ENCODE data around the gene CREB3. TPM values are rescaled to one million over a fixed set of nuclear protein-coding genes. Genes with fewer than 3 reads are reported as not detected.

CREB3 gene
- polyA plus RNA-seq, 3 donors = 17.4 to 38.7 (median 32.2) TPM

- Histone ChIP-seq H3K4me1 (ENCODE audit: control insufficient read depth in 1 of 2, insufficient read depth in 2 of 2, low read length in 2 of 2) (no peaks in the 10 kb centered on the region), H4K20me1 (ENCODE audit: insufficient read depth, low read length) (peaks cover 100% of the 10 kb centered on the region), H3K27ac (ENCODE audit: low read depth in 1 of 2, low read length in 2 of 2) (peak overlapping the region in 1 of 2 donors; percentile 50), H3K27me3 (ENCODE audit: control insufficient read depth in 2 of 2, insufficient read depth in 2 of 2, low read length in 2 of 2) (no peaks in the 10 kb centered on the region), H3K4me3 (replicated peaks in 1 of 3; ENCODE audit: low read depth in 2 of 3, low read length in 3 of 3) (no peak overlapping the region), H3K4me2 (replicated peaks; ENCODE audit: extremely low read depth, low read length, poor library complexity, severe bottlenecking) (no peak overlapping the region), H3K79me2 (ENCODE audit: insufficient read depth, low read length) (peaks cover 22% of the 10 kb centered on the region), H2AFZ (ENCODE audit: insufficient read depth, low read depth, low read length, poor library complexity, severe bottlenecking) (no peak overlapping the region), H3K9ac (ENCODE audit: insufficient read depth, low read length, poor library complexity, severe bottlenecking) (no peak overlapping the region), H3K9me3 (replicated peaks in 1 of 2; ENCODE audit: control insufficient read depth in 1 of 2, insufficient read depth in 1 of 2, low read length in 2 of 2) (no peaks in the 10 kb centered on the region), H3K36me3 (replicated peaks in 1 of 2; ENCODE audit: control insufficient read depth in 1 of 2, insufficient read depth in 2 of 2, low read length in 2 of 2) (peaks cover 100% of the 10 kb centered on the region in 2 donors)
- TF ChIP-seq CTCF (IDR thresholded peaks at IDR 0.05) = no peak
- Mint-ChIP-seq H3K4me3 (no peak overlapping the region), H3K27ac (peak overlapping the region in 3 of 7 donors; percentile 17 to 86 (median 37)), H3K27me3 (ENCODE audit: low read depth in 3 of 3) (peaks cover 0 to 1% (median 0%) of the 10 kb centered on the region in 3 donors), H3K9me3 (no peaks in the 10 kb centered on the region), H3K36me3 (peaks cover 0 to 97% of the 10 kb centered on the region in 2 donors), H3K4me1 (no peaks in the 10 kb centered on the region)
- DNase-seq = no peak
- intact Hi-C loops (cut with micrococcal nuclease) = no loop called here
- 97% methylated on average over 3 of the region's 4 CpGs for WGBS (ENCODE audit: insufficient coverage)
Measured at GRCh38 chr9:35719546-35719945, 12.9 kb upstream of the CREB3 start.

- H2AFZ ChIP-seq (ENCODE audit: insufficient read depth, low read depth, low read length, poor library complexity, severe bottlenecking) = no peak overlapping the region
- Mint-ChIP-seq H3K27me3 (ENCODE audit: low read depth in 3 of 3) (peaks cover 0 to 1% (median 0%) of the 10 kb centered on the region in 3 donors), H3K4me3 (no peak overlapping the region), H3K9me3 (no peaks in the 10 kb centered on the region), H3K27ac (no peak overlapping the region), H3K4me1 (no peaks in the 10 kb centered on the region), H3K36me3 (peaks cover 14 to 84% of the 10 kb centered on the region in 2 donors)
- H3K4me2 ChIP-seq (replicated peaks; ENCODE audit: extremely low read depth, low read length, poor library complexity, severe bottlenecking) = no peak overlapping the region
- peaks cover 79 to 97% of the 10 kb centered on the region in 2 donors for H3K36me3 ChIP-seq (replicated peaks in 1 of 2; ENCODE audit: control insufficient read depth in 1 of 2, insufficient read depth in 2 of 2, low read length in 2 of 2)
- H3K4me1 ChIP-seq (ENCODE audit: control insufficient read depth in 1 of 2, insufficient read depth in 2 of 2, low read length in 2 of 2) = peaks cover 16 to 20% of the 10 kb centered on the region in 2 donors
- intact Hi-C loops (cut with micrococcal nuclease) = loop anchor here in 1 of 2 donors (10.0 kb wide), 1 partner anchor 119 kb away; the partner anchor contains the start of gene TESK1
- peaks cover 100% of the 10 kb centered on the region for H4K20me1 ChIP-seq (ENCODE audit: insufficient read depth, low read length)
- no peak overlapping the region for H3K4me3 ChIP-seq (replicated peaks in 1 of 3; ENCODE audit: low read depth in 2 of 3, low read length in 3 of 3)
- H3K79me2 ChIP-seq (ENCODE audit: insufficient read depth, low read length) = peaks cover 54% of the 10 kb centered on the region
- no peak overlapping the region for H3K9ac ChIP-seq (ENCODE audit: insufficient read depth, low read length, poor library complexity, severe bottlenecking)
- no CpG with 5 or more reads among the region's 2 CpGs for WGBS (ENCODE audit: insufficient coverage)
- no peaks in the 10 kb centered on the region for H3K27me3 ChIP-seq (ENCODE audit: control insufficient read depth in 2 of 2, insufficient read depth in 2 of 2, low read length in 2 of 2)
- TF ChIP-seq CTCF (IDR thresholded peaks at IDR 0.05) = no peak
- no peak for DNase-seq
- H3K9me3 ChIP-seq (replicated peaks in 1 of 2; ENCODE audit: control insufficient read depth in 1 of 2, insufficient read depth in 1 of 2, low read length in 2 of 2) = no peaks in the 10 kb centered on the region
- no peak overlapping the region for H3K27ac ChIP-seq (ENCODE audit: low read depth in 1 of 2, low read length in 2 of 2)
Measured at GRCh38 chr9:35723426-35723825, 9.0 kb upstream of the CREB3 start.
